ENCODE data around the gene VPS13D.

DNA sequence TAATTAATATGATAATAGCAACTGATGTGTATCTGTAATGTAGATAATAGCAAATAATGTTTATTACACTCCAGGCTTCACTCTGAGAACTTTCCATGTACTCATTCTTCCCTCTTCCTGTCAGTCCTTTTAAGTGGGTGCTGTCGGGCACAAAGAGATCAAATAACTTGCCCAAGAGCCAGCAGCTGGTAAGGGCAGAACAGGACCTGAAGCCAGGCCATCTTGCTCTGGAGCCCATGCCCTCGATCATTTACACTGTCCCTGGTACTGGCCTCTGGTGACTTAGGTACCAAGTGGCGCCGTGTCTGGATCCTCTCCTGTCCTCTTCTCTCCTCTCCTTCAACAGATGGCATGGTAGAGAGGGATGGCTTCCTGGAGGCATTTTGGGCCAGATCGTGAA lies 97.2 kb downstream of the VPS13D start:
- TF ChIP-seq, protein P1, sequence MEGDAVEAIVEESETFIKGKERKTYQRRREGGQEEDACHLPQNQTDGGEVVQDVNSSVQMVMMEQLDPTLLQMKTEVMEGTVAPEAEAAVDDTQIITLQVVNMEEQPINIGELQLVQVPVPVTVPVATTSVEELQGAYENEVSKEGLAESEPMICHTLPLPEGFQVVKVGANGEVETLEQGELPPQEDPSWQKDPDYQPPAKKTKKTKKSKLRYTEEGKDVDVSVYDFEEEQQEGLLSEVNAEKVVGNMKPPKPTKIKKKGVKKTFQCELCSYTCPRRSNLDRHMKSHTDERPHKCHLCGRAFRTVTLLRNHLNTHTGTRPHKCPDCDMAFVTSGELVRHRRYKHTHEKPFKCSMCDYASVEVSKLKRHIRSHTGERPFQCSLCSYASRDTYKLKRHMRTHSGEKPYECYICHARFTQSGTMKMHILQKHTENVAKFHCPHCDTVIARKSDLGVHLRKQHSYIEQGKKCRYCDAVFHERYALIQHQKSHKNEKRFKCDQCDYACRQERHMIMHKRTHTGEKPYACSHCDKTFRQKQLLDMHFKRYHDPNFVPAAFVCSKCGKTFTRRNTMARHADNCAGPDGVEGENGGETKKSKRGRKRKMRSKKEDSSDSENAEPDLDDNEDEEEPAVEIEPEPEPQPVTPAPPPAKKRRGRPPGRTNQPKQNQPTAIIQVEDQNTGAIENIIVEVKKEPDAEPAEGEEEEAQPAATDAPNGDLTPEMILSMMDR (conservative IDR thresholded peaks at IDR 0.05; ENCODE audit: low read depth in 2 of 2) = no peak
- no peak for TF ChIP-seq EZH2 (IDR thresholded peaks at IDR 0.05; ENCODE audit: low read depth, unreplicated experiment)
- no peak for TF ChIP-seq POLR2AphosphoS5 (IDR thresholded peaks at IDR 0.05; ENCODE audit: low read depth)
- TF ChIP-seq EZH2phosphoT487 (IDR thresholded peaks at IDR 0.05; ENCODE audit: unreplicated experiment) = no peak
- TF ChIP-seq, protein P2, sequence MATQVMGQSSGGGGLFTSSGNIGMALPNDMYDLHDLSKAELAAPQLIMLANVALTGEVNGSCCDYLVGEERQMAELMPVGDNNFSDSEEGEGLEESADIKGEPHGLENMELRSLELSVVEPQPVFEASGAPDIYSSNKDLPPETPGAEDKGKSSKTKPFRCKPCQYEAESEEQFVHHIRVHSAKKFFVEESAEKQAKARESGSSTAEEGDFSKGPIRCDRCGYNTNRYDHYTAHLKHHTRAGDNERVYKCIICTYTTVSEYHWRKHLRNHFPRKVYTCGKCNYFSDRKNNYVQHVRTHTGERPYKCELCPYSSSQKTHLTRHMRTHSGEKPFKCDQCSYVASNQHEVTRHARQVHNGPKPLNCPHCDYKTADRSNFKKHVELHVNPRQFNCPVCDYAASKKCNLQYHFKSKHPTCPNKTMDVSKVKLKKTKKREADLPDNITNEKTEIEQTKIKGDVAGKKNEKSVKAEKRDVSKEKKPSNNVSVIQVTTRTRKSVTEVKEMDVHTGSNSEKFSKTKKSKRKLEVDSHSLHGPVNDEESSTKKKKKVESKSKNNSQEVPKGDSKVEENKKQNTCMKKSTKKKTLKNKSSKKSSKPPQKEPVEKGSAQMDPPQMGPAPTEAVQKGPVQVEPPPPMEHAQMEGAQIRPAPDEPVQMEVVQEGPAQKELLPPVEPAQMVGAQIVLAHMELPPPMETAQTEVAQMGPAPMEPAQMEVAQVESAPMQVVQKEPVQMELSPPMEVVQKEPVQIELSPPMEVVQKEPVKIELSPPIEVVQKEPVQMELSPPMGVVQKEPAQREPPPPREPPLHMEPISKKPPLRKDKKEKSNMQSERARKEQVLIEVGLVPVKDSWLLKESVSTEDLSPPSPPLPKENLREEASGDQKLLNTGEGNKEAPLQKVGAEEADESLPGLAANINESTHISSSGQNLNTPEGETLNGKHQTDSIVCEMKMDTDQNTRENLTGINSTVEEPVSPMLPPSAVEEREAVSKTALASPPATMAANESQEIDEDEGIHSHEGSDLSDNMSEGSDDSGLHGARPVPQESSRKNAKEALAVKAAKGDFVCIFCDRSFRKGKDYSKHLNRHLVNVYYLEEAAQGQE (IDR thresholded peaks at IDR 0.05; ENCODE audit: unreplicated experiment) = no peak
- TF ChIP-seq JUNB (IDR thresholded peaks at IDR 0.05; ENCODE audit: unreplicated experiment) = no peak
- no peak for TF ChIP-seq CREB1 (CRISPR knock-in tag; IDR thresholded peaks at IDR 0.05; ENCODE audit: low read depth)
- no peak for TF ChIP-seq ZNF114 (CRISPR knock-in tag; IDR thresholded peaks at IDR 0.05)
- TF ChIP-seq ZNF331 (CRISPR knock-in tag; IDR thresholded peaks at IDR 0.05; ENCODE audit: low read depth) = no peak
- no peak for TF ChIP-seq STAT1 (IDR thresholded peaks at IDR 0.05; ENCODE audit: unreplicated experiment)
- no peak for TF ChIP-seq NANOG (IDR thresholded peaks at IDR 0.05; ENCODE audit: borderline replicate concordance)
- TF ChIP-seq, protein P3, sequence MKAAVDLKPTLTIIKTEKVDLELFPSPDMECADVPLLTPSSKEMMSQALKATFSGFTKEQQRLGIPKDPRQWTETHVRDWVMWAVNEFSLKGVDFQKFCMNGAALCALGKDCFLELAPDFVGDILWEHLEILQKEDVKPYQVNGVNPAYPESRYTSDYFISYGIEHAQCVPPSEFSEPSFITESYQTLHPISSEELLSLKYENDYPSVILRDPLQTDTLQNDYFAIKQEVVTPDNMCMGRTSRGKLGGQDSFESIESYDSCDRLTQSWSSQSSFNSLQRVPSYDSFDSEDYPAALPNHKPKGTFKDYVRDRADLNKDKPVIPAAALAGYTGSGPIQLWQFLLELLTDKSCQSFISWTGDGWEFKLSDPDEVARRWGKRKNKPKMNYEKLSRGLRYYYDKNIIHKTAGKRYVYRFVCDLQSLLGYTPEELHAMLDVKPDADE (IDR thresholded peaks at IDR 0.05) = no peak

All from GM23338 (cell line).